H9 (cell line): ENCODE measurements around the gene MTERF4. TPM values are rescaled to one million over a fixed set of nuclear protein-coding genes. Genes with fewer than 3 reads are reported as not detected.

ENCODE experiments used
- DNase-seq: peaks from one replicate; pipeline ENCODE4 v3.0.0-alpha.2; 2017
- H2AFZ ChIP-seq: one replicate; pipeline ENCODE4 v1.6.1; 2013; ENCODE audit warnings: mild to moderate bottlenecking, low read length, control low read depth, moderate library complexity
- H2AK5ac ChIP-seq: 2 replicates; pipeline ENCODE4 v1.6.1; 2013; ENCODE audit warnings: low read length, control low read depth, mixed read lengths; ENCODE audit not compliant: insufficient read length
- H2BK120ac ChIP-seq: one replicate; pipeline ENCODE4 v1.6.1; 2013; ENCODE audit warnings: low read depth, mild to moderate bottlenecking, low read length, control low read depth, inconsistent platforms; ENCODE audit not compliant: poor library complexity, severe bottlenecking
- H2BK12ac ChIP-seq: 2 replicates; pipeline ENCODE4 v1.6.1; 2013; ENCODE audit warnings: low read length, control low read depth, mixed read lengths, low read depth; ENCODE audit not compliant: insufficient read length
- H2BK15ac ChIP-seq: 2 replicates; pipeline ENCODE4 v1.6.1; 2013; ENCODE audit warnings: low read depth, low read length, control low read depth
- H2BK20ac ChIP-seq: one replicate; pipeline ENCODE4 v1.6.1; 2013; ENCODE audit warnings: low read depth, mild to moderate bottlenecking, low read length, control low read depth, inconsistent platforms; ENCODE audit not compliant: poor library complexity, severe bottlenecking
- H2BK5ac ChIP-seq: 2 replicates; pipeline ENCODE4 v1.6.1; 2013; ENCODE audit warnings: low read length, control low read depth, mixed read lengths; ENCODE audit not compliant: insufficient read length
- H3K14ac ChIP-seq: 2 replicates; pipeline ENCODE4 v1.6.1; 2013; ENCODE audit warnings: low read length, control low read depth; ENCODE audit not compliant: insufficient read depth
- H3K18ac ChIP-seq: 2 replicates; pipeline ENCODE4 v1.6.1; 2013; ENCODE audit warnings: low read depth, mild to moderate bottlenecking, mixed read lengths, low read length, control low read depth; ENCODE audit not compliant: insufficient read length
- H3K23ac ChIP-seq: 2 replicates; pipeline ENCODE4 v1.6.1; 2013; ENCODE audit warnings: low read length, control low read depth, mixed read lengths, low read depth; ENCODE audit not compliant: insufficient read length
- H3K23me2 ChIP-seq: 2 replicates; pipeline ENCODE4 v1.6.1; 2013; ENCODE audit warnings: low read depth, mild to moderate bottlenecking, mixed read lengths, low read length, control low read depth; ENCODE audit not compliant: insufficient read length, poor library complexity, severe bottlenecking
- H3K27ac ChIP-seq: 2 replicates; pipeline ENCODE4 v1.5.1; 2013; ENCODE audit warnings: low read length, control low read depth, mixed read lengths, low read depth; ENCODE audit not compliant: insufficient read length
- H3K27me3 ChIP-seq: 2 replicates; pipeline ENCODE4 v1.6.1; 2013; ENCODE audit warnings: low read length, control low read depth, inconsistent platforms; ENCODE audit not compliant: insufficient read depth
- H3K4ac ChIP-seq: 2 replicates; pipeline ENCODE4 v1.6.1; 2013; ENCODE audit warnings: low read depth, mild to moderate bottlenecking, control low read depth, inconsistent platforms, low read length, moderate library complexity
- H3K4me1 ChIP-seq: 2 replicates; pipeline ENCODE4 v1.6.1; 2013; ENCODE audit warnings: low read length, control low read depth, inconsistent platforms; ENCODE audit not compliant: insufficient read depth
- H3K4me2 ChIP-seq: 2 replicates; pipeline ENCODE4 v1.6.1; 2013; ENCODE audit warnings: low read length, control low read depth, mixed read lengths; ENCODE audit not compliant: insufficient read length, insufficient read depth
- H3K56ac ChIP-seq: 2 replicates; pipeline ENCODE4 v1.6.1; 2013; ENCODE audit warnings: low read depth, mild to moderate bottlenecking, mixed read lengths, low read length, control low read depth; ENCODE audit not compliant: insufficient read length
- H3K79me1 ChIP-seq: 2 replicates; pipeline ENCODE4 v1.6.1; 2013; ENCODE audit warnings: low read depth, mild to moderate bottlenecking, moderate library complexity, low read length, control low read depth, inconsistent platforms; ENCODE audit not compliant: insufficient read depth, poor library complexity, severe bottlenecking
- H3K79me2 ChIP-seq: 2 replicates; pipeline ENCODE4 v1.6.1; 2013; ENCODE audit warnings: low read length, control low read depth, inconsistent platforms; ENCODE audit not compliant: insufficient read depth
- H3K9ac ChIP-seq: 2 replicates; pipeline ENCODE4 v1.6.1; 2013; ENCODE audit warnings: low read length, control low read depth, mixed read lengths; ENCODE audit not compliant: insufficient read length; ENCODE audit errors: extremely low read depth
- H3K9me3 ChIP-seq: one replicate; pipeline ENCODE4 v1.6.1; 2013; ENCODE audit warnings: low read depth, low read length, inconsistent platforms; ENCODE audit not compliant: control insufficient read depth
- H3T11ph ChIP-seq: one replicate; pipeline ENCODE4 v1.6.1; 2013; ENCODE audit warnings: mild to moderate bottlenecking, low read length, control low read depth, inconsistent platforms
- H4K20me1 ChIP-seq: one replicate; pipeline ENCODE4 v1.6.1; 2013; ENCODE audit not compliant: control insufficient read depth, insufficient read length, insufficient read depth
- H4K5ac ChIP-seq: 2 replicates; pipeline ENCODE4 v1.6.1; 2013; ENCODE audit warnings: low read depth, mild to moderate bottlenecking, mixed read lengths, low read length, control low read depth; ENCODE audit not compliant: insufficient read length
- H4K8ac ChIP-seq: replicated peaks from 2 replicates; pipeline ENCODE4 v1.6.1; 2013; ENCODE audit warnings: low read length, control low read depth, mixed read lengths, low read depth; ENCODE audit not compliant: insufficient read length
- H4K91ac ChIP-seq: 2 replicates; pipeline ENCODE4 v1.6.1; 2013; ENCODE audit warnings: low read depth, mild to moderate bottlenecking, moderate library complexity, mixed read lengths, low read length, control low read depth; ENCODE audit not compliant: insufficient read length
- H3K27ac Mint-ChIP-seq, 3 experiments: 2 replicates in 2 of 3; 3 replicates in 1 of 3; pipeline ENCODE4 v1.8.0; 2020 to 2021; ENCODE audit warnings: mixed read lengths in 3 of 3, mild to moderate bottlenecking in 1 of 3, moderate library complexity in 1 of 3
- H3K27me3 Mint-ChIP-seq: 2 replicates; pipeline ENCODE4 v1.8.0; 2021; ENCODE audit warnings: low read depth, mild to moderate bottlenecking, moderate library complexity, mixed read lengths
- H3K36me3 Mint-ChIP-seq, 3 experiments: 2 replicates in 2 of 3; 3 replicates in 1 of 3; pipeline ENCODE4 v1.8.0; 2020 to 2021; ENCODE audit warnings: low read depth in 3 of 3, mixed read lengths in 3 of 3; ENCODE audit not compliant: insufficient read depth in 1 of 3
- H3K4me1 Mint-ChIP-seq, 2 experiments: 2 replicates each; pipeline ENCODE4 v1.8.0; 2020; ENCODE audit warnings: mixed read lengths in 2 of 2
- H3K4me3 Mint-ChIP-seq, 2 experiments: 2 replicates in 1 of 2; 3 replicates in 1 of 2; pipeline ENCODE4 v1.8.0; 2020 to 2021; ENCODE audit warnings: mild to moderate bottlenecking in 2 of 2, mixed read lengths in 2 of 2, moderate library complexity in 1 of 2
- H3K9me3 Mint-ChIP-seq, 2 experiments: 2 replicates in 1 of 2; 3 replicates in 1 of 2; pipeline ENCODE4 v1.8.0; 2020; ENCODE audit warnings: mild to moderate bottlenecking in 2 of 2, mixed read lengths in 2 of 2, moderate library complexity in 1 of 2
- CTCF ChIP-seq: fragments of 200-600 bp; sonication (generic); conservative IDR thresholded peaks from 3 replicates; pipeline ENCODE4 v1.8.0; 2021; ENCODE audit warnings: antibody characterized with exemption, mild to moderate bottlenecking
- WGBS: extraction: QIAGEN DNeasy Blood & Tissue Kit; methylation state at CpG from one replicate; pipeline ENCODE4 v1.1.7; 2013; ENCODE audit warnings: missing lambda C conversion rate, low lambda C conversion rate, mixed read lengths; ENCODE audit not compliant: insufficient read length; ENCODE audit errors: extremely low coverage; 5-methylcytosine and 5-hydroxymethylcytosine counted together
- total RNA-seq: library from RNA; stranded (reverse); gene quantifications from 2 replicates; pipeline ENCODE4 v1.2.1, GENCODE V29; 2021

MTERF4 gene
- total RNA-seq, 1 experiment from 2014 or later = 35.0 TPM

GRCh38 chr2:241110089-241110606 is 8.1 kb upstream of the MTERF4 start:
- Histone ChIP-seq H2BK15ac (no peak overlapping the region), H3K79me1 (no peaks in the 10 kb centered on the region), H3T11ph (no peak overlapping the region), H3K27me3 (no peaks in the 10 kb centered on the region), H3K9ac (no peak overlapping the region), H3K27ac (no peak overlapping the region), H3K23ac (no peak overlapping the region), H3K4me1 (no peaks in the 10 kb centered on the region), H3K4ac (no peak overlapping the region), H4K20me1 (no peaks in the 10 kb centered on the region), H2BK12ac (no peak overlapping the region), H4K91ac (no peak overlapping the region), H2BK5ac (no peak overlapping the region), H3K9me3 (no peaks in the 10 kb centered on the region), H3K18ac (no peak overlapping the region), H2BK120ac (no peak overlapping the region), H3K23me2 (no peaks in the 10 kb centered on the region), H2AK5ac (no peak overlapping the region), H2BK20ac (no peak overlapping the region), H3K79me2 (no peaks in the 10 kb centered on the region), H3K14ac (no peak overlapping the region), H3K4me2 (no peak overlapping the region), H4K8ac (no peak overlapping the region), H4K5ac (no peak overlapping the region), H2AFZ (no peak overlapping the region), H3K56ac (no peak overlapping the region)
- no peaks in the 10 kb centered on the region for H3K9me3 Mint-ChIP-seq
- H3K27ac Mint-ChIP-seq = peak overlapping the region in 2 of 3 experiments; percentile 24 to 33; a peak in 3 of 7 replicates
- H3K36me3 Mint-ChIP-seq = peaks cover 3 to 47% (median 35%) of the 10 kb centered on the region in 3 experiments; a peak in 6 of 7 replicates
- no peaks in the 10 kb centered on the region for H3K4me1 Mint-ChIP-seq
- TF ChIP-seq CTCF = no peak
- WGBS = no CpG with 5 or more reads among the region's 9 CpGs
- no peak overlapping the region for H3K4me3 Mint-ChIP-seq
- no peaks in the 10 kb centered on the region for H3K27me3 Mint-ChIP-seq
- DNase-seq = no peak
